ENCODE results near the gene GNA15.

Gene GNA15

DNA sequence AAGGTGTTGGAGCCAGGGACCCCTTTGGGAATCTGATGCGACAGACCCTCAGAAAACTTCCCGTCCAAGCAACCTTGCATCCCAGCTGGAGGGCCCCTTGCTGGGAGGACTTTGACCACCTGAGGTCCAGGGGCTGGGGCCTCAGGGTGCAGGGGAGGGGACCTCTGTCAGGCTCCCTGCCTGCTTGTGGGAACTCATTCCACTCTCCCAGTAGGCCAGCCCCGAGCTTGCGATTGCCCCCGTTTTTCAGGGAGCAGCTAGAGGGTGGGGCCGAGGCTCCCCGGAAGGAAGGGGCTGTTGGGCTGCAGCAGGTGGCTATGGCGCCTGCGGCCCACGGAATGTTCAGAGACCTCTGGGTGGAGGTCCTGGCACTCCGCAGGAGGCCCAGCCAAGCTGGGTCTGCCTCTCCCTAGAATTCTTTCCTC lies 38.9 kb upstream of the GNA15 start:
- no peak for DNase-seq (ENCODE audit: extremely low spot score)
- TF ChIP-seq, protein P1, sequence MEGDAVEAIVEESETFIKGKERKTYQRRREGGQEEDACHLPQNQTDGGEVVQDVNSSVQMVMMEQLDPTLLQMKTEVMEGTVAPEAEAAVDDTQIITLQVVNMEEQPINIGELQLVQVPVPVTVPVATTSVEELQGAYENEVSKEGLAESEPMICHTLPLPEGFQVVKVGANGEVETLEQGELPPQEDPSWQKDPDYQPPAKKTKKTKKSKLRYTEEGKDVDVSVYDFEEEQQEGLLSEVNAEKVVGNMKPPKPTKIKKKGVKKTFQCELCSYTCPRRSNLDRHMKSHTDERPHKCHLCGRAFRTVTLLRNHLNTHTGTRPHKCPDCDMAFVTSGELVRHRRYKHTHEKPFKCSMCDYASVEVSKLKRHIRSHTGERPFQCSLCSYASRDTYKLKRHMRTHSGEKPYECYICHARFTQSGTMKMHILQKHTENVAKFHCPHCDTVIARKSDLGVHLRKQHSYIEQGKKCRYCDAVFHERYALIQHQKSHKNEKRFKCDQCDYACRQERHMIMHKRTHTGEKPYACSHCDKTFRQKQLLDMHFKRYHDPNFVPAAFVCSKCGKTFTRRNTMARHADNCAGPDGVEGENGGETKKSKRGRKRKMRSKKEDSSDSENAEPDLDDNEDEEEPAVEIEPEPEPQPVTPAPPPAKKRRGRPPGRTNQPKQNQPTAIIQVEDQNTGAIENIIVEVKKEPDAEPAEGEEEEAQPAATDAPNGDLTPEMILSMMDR (IDR thresholded peaks at IDR 0.05; ENCODE audit: control extremely low read depth, extremely low read depth, low read depth, missing control alignments), result no peak
- ChIA-PET CTCF (interaction anchor here (0.7 to 4.7 kb wide), 5 partner anchors 12 to 146 kb away, joined by 3 to 20 read pairs (median 9); no protein-coding TSS in a partner anchor), POLR2A (no interaction called here)

GRCh38 chr19:3097442-3097871 lies 38.4 kb upstream of the GNA15 start:
- CTCF ChIA-PET, result interaction anchor here (1.3 to 4.7 kb wide), 4 partner anchors 11 to 147 kb away, joined by 3 to 20 read pairs (median 12); no protein-coding TSS in a partner anchor
- POLR2A ChIA-PET, result no interaction called here
- no peak for DNase-seq (ENCODE audit: extremely low spot score)
- TF ChIP-seq, protein P1 (IDR thresholded peaks at IDR 0.05; ENCODE audit: control extremely low read depth, extremely low read depth, low read depth, missing control alignments), result no peak

- DNase-seq (ENCODE audit: extremely low spot score), result no peak
- TF ChIP-seq, protein P1 (IDR thresholded peaks at IDR 0.05; ENCODE audit: control extremely low read depth, extremely low read depth, low read depth, missing control alignments), result no peak
- CTCF ChIA-PET, result interaction anchor here (1.4 to 4.7 kb wide), 3 partner anchors 10 to 147 kb away, joined by 7 to 20 read pairs (median 17); no protein-coding TSS in a partner anchor
- POLR2A ChIA-PET, result interaction anchor here (1.1 kb wide), 1 partner anchor 18 kb away, joined by 3 read pairs; no protein-coding TSS in a partner anchor
Measured at GRCh38 chr19:3098141-3098514, 37.7 kb upstream of the GNA15 start.

GRCh38 chr19:3098515-3099346 lies 37.1 kb upstream of the GNA15 start:
- no peak for DNase-seq (ENCODE audit: extremely low spot score)
- TF ChIP-seq, protein P1 (IDR thresholded peaks at IDR 0.05; ENCODE audit: control extremely low read depth, extremely low read depth, low read depth, missing control alignments), result no peak
- POLR2A ChIA-PET, result interaction anchor here (1.1 kb wide), 1 partner anchor 17 kb away, joined by 3 read pairs; no protein-coding TSS in a partner anchor
- CTCF ChIA-PET, result interaction anchor here (1.4 to 4.7 kb wide), 3 partner anchors 10 to 148 kb away, joined by 7 to 20 read pairs (median 17); no protein-coding TSS in a partner anchor

DNA sequence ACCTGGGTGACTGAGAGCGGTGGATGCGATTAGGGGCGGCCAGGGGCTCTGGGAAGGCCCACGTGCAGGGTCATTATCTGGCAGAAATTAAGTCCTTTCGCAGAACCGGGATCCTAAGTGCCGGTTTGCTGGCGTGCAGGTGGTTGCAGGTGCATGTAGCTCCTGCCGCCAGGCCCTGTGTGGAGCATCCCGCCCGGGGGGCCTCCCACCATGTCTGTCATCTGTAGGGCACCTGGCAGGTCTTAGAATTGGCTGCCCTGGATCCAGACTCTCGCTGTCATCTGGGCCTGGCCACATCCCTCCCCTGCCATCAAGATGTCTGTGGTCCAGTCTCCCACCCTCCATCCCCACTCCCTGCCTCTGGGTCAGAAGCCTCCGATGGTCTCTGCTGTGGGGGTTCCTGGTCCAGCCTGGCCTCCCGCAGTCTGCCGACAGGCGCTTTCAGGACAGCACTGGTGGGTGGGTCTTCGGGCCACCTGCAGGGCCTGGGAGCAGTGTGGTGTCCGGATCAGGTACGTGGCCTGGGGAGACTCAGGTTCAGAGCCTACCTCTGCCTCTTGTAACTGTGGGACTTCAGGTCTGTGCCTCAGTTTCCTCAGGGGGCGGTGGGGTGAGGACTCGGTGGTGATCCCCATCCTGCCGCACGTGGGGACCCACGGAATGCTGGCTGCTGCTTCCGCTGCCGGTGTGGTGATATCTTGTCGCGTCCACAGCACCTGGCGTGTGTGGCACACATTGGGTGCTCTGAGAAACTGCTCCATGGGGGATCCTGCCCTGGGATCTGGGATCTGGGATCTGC lies 36.3 kb upstream of the GNA15 start:
- CTCF ChIA-PET, result interaction anchor here (1.4 to 4.7 kb wide), 4 partner anchors 9 to 149 kb away, joined by 5 to 20 read pairs (median 12); no protein-coding TSS in a partner anchor
- TF ChIP-seq, protein P1 (IDR thresholded peaks at IDR 0.05; ENCODE audit: control extremely low read depth, extremely low read depth, low read depth, missing control alignments), result no peak
- POLR2A ChIA-PET, result no interaction called here
- DNase-seq (ENCODE audit: extremely low spot score), result no peak

GRCh38 chr19:3100331-3100730 lies 35.5 kb upstream of the GNA15 start:
- POLR2A ChIA-PET, result no interaction called here
- no peak for DNase-seq (ENCODE audit: extremely low spot score)
- TF ChIP-seq, protein P1 (IDR thresholded peaks at IDR 0.05; ENCODE audit: control extremely low read depth, extremely low read depth, low read depth, missing control alignments), result no peak
- CTCF ChIA-PET, result interaction anchor here (1.0 to 1.7 kb wide), 4 partner anchors 9 to 138 kb away, joined by 3 to 8 read pairs (median 4); no protein-coding TSS in a partner anchor

Data from GM10248 (cell line).